HG02938 (cell line): ENCODE results near the gene NDUFB11.

Experiments used
- ATAC-seq: cut with Tn5 transposase; IDR thresholded peaks from one replicate; pipeline ENCODE4 v1.9.1; 2021; ENCODE audit warnings: mild to moderate bottlenecking, moderate library complexity; ENCODE audit not compliant: unreplicated experiment

NDUFB11 gene

GRCh38 chrX:47174846-47175587, 30.5 kb upstream of the NDUFB11 start:
- ATAC-seq, result no peak

GRCh38 chrX:47174376-47174775, 29.9 kb upstream of the NDUFB11 start:
- ATAC-seq, result no peak

- ATAC-seq, result no peak
Measured at GRCh38 chrX:47172971-47173792, 28.7 kb upstream of the NDUFB11 start.

- no peak for ATAC-seq
Measured at GRCh38 chrX:47172549-47172948, 28.0 kb upstream of the NDUFB11 start.

- ATAC-seq, result no peak
Measured at GRCh38 chrX:47171996-47172395, 27.5 kb upstream of the NDUFB11 start.

- no peak for ATAC-seq
Measured at GRCh38 chrX:47170861-47171692, 26.6 kb upstream of the NDUFB11 start.

GRCh38 chrX:47169726-47170515, 25.4 kb upstream of the NDUFB11 start:
- ATAC-seq, result no peak

- ATAC-seq, result no peak
Measured at GRCh38 chrX:47169273-47169672, 24.8 kb upstream of the NDUFB11 start.

GRCh38 chrX:47168495-47169073, 24.1 kb upstream of the NDUFB11 start:
- no peak for ATAC-seq

GRCh38 chrX:47166126-47166525, 21.6 kb upstream of the NDUFB11 start:
- ATAC-seq, result no peak

GRCh38 chrX:47164420-47164819, 19.9 kb upstream of the NDUFB11 start:
- ATAC-seq, result no peak

- ATAC-seq, result no peak
Measured at GRCh38 chrX:47162927-47163583, 18.6 kb upstream of the NDUFB11 start.

- ATAC-seq, result no peak
Measured at GRCh38 chrX:47160781-47161180, 16.3 kb upstream of the NDUFB11 start.

- no peak for ATAC-seq
Measured at GRCh38 chrX:47158781-47159180, 14.3 kb upstream of the NDUFB11 start.

- ATAC-seq, result no peak
Measured at GRCh38 chrX:47158131-47158530, 13.6 kb upstream of the NDUFB11 start.

GRCh38 chrX:47156611-47157520, 12.4 kb upstream of the NDUFB11 start:
- no peak for ATAC-seq

GRCh38 chrX:47151435-47151834, 6.9 kb upstream of the NDUFB11 start:
- ATAC-seq, result no peak

GRCh38 chrX:47148946-47149345, 4.4 kb upstream of the NDUFB11 start:
- no peak for ATAC-seq
